KG1 (cell line): ENCODE measurements around the gene SDC1.

Source experiments
- DNase-seq: peaks from one replicate; lab custom pipeline; 2025; lab: John Stamatoyannopoulos, UW

The SDC1 gene

DNA sequence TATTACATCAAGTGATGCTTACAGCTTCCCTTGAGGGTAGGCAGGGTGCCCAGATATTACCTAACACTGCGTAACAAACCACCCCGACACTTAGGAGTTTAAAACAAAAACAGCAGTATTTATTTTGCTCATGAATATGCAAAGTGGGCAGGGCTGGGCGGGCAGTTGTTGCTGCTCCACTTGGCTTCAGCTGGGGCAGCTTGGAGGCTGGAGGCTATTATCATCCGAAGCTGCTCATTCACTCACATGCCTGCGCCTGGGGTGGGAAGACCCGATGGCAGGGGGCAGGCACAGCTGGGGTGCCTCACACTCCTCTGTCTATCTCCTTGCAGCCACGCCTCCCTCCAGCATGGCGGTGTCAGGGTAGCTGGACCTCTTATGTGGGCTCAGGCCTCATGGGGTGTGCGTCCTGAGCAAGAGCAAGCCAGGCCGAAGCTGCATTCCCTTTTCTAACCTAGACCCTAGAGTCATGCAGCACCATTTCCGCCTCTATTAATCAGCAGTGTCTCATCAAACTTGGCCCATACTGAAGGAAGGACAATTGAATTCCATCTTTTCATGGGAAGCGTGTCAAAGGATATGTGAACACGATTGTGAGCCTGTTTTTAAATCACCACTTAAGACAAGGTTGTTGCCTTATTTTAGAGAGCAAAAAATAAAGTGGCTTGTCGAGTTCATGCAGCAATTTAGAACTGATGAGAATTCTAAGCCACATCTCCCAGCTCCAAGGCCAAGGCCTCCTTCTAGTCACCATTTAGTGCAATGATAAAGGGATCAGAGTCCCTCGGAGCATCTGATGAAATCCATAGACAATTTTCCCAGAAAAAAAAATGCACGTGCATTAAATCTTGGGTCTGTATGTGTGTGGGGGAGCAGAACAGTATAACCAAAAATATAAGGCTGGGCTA, 54.9 kb downstream of the SDC1 start:
- no peak for DNase-seq

- no peak for DNase-seq
These were observed 55.9 kb downstream of the SDC1 start for GRCh38 chr2:20168727-20169696.

DNA sequence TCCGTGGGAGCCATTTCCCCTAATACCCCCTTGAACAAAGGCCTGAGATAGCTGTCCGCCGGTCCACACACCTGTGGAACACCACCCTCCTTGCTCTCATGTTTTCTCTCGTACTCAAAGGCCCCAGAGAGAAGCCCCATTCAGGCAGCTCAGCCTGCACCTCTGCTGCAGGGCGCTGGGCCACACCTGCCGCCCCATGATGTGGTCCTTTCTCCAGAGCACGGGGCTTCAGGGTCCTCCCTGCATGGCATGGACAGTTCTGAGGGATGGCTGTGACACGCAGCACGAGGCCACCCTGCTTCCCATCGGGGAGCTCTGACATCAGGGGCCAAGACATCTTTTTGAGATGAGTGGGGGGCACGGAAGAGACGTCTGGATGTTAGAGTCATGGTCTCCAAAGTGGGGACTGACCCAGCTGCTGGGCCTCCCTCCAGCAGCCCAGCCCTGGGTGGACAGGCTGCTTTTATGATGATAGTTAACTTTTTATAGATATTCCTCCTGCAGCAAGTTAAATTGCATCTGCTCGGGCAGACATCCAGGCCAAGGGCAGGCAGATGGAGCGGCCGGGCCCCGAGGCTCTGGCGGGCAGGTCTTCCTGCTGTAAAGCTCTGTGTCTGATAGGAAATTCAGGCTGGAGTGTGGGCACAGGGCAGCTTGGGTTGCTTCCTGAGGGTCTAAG, 56.7 kb downstream of the SDC1 start:
- no peak for DNase-seq

GRCh38 chr2:20167356-20167755, 57.6 kb downstream of the SDC1 start:
- no peak for DNase-seq

GRCh38 chr2:20165677-20166509, 59.0 kb downstream of the SDC1 start:
- DNase-seq, result no peak

- no peak for DNase-seq
These were observed 60.0 kb downstream of the SDC1 start for GRCh38 chr2:20164734-20165478.

DNA sequence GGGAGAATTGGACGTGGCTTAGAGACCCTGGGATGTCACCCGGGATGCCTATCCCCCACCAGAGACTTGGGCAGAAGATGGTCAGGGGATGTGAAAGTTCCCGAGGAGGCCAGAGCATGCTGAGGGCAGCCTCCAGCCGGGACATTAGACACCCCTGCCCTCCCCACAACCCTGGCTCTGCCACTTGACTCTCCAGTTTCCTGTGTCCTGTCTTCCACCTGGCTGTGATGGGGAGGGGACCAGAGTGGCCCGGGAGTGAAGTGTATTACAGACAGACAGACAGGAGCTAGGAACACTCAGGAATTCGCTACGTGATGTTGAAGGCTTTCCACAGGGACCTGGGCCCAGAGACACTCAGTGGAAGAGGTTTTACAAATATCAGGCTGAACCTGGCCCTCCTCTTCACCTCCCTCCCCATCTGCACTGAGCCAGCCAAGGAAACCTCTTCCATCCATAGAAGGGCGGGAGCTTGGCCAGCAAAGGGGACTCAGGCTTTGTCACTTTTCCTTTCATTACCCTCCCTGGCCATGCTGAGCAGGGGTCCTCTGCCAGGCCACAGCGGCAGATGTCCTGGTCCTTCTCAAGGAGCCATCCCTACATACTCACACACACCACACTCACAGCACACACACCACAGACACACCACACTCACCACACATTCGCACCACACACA, 60.7 kb downstream of the SDC1 start:
- no peak for DNase-seq

GRCh38 chr2:20159411-20160070, 65.4 kb downstream of the SDC1 start:
- DNase-seq, result no peak

DNA sequence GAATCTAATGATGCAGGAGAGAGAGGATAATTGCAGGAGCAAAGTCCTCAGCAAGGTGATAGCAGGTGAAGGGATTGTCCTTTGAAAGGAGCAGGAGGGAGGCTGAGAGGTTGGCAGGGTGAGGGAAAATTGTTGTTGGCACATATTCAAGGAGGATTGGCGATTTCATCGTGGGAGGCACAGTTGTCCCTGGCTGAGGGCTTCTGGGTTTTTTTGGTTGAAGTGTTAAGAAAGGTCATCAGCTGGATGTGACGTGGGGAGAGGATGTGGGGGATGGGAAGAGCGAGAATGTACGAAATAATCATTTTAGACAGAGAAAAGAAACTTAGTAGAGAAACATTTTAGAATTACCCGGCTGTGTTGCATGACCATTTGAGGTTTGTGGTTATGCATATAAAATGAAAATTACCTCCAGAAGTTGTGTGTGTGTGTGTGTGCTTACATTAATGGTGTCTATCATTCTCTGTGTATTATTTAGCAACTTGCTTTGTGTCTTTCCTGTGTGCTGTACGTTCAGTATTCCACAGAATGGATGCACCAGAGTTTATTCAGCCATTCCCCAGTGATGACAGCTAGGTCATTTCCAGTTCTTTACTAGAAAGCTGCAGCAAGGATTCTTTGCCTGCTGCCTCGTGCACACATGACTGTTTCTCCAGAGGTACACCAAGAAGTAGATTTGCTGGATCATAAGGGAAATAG, 67.6 kb downstream of the SDC1 start:
- DNase-seq, result no peak

- DNase-seq, result no peak
These were observed 68.1 kb downstream of the SDC1 start for GRCh38 chr2:20156836-20157192.

- no peak for DNase-seq
These were observed 68.7 kb downstream of the SDC1 start for GRCh38 chr2:20156076-20156759.

DNA sequence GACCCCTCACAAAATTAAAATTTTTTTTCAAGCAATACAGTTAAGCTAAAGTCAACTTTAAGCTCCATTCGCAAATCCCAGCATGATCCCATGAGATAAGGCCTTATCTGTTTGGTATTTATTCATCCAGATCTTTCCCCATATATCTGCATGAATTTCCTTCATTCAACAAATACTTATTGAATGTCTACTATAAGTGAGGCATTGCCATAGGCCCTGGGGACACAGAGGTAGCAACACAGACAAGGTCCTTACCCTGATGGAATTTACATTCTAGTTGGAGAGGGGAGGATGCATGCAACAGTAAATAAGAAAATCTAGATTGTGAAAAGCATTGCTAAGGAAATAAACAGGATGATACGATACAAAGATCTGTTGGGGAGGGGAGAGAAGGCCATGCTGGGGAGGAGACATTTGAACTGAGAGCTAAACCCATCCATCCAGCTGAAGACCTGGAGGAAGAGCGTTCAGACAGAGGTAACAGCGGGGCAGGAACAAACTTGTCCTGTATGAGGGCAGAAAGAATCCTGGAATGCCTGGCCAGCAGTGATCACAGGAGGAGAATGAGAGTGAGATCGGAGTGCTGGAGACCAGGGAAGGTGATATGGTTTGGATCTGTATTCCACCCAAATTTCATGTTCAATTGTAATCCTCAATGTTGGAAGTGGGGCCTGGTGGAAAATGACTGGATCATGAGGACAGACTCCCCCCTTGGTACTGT, 71.6 kb downstream of the SDC1 start:
- DNase-seq, result no peak

- no peak for DNase-seq
These were observed 73.9 kb downstream of the SDC1 start for GRCh38 chr2:20150806-20151571.
